HG02884 (cell line): ENCODE data around the gene MSX1.

Experiments used
- ATAC-seq: cut with Tn5 transposase; IDR thresholded peaks from one replicate; pipeline ENCODE4 v1.9.1; 2021; ENCODE audit warnings: mild to moderate bottlenecking, moderate library complexity; ENCODE audit not compliant: unreplicated experiment

Gene MSX1

DNA sequence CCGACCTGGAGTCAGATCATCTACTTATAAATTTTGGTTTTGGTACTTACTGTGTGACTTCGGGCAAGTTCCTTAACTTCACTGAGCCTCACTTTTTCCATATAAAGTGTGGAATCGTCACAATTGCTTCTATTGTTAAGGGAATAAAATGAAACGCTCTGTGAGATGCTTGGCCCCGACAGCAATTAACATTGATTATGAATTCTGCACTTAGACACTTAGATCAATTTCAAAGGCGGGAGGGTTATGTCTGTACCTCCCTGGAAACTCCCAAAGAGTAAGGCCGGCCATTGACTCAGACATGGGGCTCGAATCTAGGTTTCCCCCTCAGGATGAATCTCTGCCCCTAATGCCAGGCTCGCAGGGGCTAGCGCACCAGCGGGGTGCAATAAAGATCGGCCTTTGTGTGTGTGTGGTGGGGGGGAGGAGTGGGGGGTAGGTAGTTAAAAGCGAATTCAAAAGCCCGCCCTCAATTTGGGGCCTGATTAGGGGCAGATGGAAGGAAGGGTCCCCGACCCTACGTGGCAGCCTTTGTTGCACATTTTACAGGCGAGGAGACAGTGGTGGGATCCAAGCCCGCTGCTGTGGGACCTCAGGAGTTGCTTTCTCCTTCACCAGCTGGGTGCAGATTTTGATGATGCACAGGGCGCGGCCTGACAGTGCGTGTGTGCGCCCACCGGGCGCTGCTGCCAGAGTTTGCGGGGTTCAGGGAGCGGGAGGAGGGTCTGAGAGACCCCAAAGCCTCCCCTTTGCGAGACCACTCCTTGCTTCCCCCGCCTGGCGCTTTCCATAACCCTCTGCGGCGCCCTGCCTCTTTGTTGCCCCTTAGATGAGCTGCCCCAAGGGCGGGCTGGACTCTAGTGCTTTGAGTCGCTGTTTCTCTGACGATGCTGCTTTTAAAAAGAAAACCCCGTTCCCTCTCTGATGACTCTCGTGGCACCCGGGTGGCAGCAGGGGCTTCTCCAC, 9.6 kb downstream of the MSX1 start:
- ATAC-seq: no peak

DNA sequence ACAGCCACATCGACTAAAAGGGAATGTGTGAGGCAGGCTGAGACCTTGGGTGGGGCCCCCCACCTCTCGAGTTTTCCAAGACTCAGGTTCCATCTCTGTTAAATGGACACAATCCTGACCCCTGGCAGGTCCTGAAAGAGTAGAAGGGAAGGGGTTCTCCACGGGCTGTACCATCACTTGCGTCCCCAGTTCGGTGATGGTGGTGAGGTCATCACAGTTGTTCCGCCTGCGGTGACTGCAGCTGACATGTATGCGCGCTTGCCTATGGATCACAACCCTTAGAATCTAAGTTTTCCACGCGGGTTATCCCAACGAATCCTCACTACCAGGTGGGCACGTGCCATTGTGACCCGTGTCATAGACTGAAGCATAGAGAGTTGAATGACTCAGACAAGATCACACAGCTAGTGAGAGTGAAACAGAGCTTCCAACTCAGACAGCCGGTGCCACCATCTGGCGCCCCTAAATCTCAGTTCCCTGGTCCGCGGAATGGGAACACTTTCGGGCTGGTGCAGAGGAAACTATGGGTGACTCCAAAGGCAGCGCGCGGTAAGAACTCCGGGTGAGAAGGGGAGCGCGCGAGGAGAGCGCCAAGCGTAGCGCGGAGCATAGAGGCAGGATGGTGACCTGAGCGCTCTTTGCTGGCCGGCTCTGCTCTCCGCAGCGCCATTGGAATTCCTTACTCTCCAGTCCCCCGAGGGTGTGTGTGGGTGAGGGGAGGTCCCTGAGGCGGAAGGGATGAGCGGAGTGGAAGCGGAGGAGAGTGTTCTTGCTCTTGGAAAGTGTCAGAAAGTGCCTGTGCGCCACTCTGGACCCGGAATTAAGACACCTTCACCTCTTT, 10.5 kb downstream of the MSX1 start:
- no peak for ATAC-seq

DNA sequence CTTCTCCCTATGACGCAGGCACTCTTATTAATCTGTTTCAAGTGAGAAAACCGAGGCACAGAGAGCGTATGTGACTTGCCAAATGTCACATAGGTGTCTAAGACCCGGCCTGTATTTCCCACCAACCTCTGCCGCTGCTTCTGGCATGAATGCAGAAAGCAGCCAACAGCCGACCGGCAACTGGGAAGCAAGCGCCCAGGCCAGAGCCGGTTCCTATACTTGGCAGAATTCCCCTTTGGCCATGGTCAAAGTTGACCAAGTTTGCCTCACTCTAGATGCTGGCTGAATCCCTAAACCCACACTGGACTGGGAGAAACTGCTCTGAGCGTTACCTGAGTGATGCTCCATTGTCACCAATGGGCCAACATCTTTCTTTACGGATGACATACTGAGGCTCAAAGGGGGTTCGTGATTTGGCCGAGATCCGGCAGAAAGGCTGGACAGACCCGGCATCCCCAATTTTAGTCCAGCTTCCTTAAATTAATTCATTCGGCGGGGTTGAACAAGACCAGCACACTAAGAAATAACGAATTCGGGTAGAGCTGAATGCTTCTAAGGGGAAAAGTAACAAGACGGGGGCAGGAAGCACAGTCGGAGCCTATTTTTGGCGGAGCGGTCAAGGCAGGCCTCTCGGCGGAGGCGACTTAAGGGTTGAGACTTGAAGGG, 11.2 kb downstream of the MSX1 start:
- ATAC-seq: no peak

DNA sequence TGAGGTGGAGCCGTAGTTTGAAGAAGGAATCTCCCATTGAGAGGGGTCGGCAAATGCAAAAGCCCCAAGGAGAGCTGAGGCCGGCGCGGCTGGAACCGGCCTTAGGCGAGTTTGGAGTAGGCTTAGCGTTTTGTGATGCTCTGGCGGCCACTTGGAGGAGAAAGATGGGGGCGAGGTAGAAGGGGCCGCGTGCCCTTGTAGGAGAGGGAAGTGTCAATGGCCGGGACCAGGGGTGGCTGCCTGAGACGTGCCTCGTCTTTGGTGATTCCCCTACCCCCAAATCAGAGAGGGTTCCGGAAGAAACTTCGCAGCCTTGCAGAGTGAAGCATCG, 11.7 kb downstream of the MSX1 start:
- ATAC-seq: no peak

DNA sequence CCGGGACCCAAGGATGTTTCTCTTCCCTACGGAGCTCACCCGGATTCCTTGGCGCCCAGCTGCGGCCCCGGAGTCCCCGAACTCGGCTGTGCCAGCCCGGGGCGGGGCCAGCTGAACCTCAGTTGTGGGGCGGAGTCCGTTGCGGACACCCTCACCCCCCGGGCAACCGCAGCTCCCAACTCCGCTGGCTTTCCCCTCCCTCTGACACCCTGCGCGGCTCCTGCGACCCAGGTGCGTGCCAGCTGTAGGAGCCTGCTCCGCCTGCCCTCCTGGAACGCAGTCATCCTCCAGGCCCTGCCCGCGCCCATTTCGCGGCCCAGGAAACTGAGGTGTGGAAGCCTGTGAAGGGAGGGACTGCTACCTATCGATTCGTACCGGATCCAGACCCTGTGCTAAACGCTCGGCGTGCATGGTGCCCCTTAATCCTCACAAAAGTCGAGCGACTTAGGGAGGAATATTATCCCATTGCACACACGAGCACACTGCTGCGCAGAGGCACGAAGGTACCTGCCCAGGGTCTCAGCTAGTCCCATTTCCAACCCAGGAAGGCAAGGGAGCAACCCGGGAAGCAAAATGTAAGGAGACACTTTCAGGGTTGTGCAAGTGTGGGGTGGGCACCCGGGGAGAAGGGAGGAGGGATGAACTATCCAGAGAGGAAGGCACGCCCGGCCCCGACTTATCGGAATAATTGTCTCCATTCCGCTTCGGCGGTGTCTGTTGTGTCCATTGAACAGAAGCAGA, 12.3 kb downstream of the MSX1 start:
- ATAC-seq: no peak

DNA sequence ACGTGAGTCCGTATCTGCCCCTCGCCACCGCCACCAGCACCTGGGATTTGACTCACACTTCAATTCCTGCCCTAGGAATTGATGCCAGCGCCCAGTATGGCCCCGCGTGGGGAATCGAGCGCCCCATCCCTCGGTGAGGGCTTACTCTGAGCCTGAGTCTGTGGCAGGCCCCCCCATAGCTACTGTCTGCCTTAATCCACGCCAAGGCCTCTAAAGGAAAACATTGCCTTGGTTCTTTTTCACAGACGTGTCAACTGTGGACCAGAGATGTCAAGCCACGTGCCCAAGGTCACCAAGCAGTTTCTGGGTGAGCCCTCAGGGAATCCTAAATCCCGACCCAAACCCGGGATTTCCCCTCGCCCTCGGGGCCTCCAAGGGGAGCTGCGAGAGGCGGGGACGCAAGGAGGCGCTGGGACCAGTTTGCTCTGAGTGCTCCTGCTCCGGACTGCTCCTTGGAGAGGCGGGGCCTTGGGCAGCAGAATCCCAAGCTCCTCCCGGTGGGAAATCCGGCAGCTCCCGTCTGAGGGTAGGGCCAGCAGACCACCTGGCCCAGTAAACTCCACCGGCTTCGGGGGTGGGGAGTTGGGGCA, 12.9 kb downstream of the MSX1 start:
- no peak for ATAC-seq

DNA sequence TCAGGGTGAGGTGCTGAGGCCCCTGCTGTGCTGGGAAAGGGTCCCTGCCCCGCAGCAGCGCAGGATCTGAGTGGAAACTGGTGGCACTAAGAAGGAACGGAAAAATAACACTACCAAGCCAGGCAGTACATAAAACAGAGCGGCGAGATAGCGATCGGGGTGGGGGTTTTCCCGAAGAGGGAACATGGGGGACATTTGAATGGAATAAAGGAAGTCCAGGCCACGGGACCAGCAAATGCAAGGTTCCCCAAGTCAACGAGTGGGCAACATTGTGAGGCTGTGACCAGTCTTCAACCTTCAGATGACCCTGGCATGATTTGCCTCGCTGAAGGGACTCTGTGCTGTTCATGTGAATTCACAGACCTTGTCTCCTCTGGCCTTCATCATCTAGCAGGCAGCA, 13.7 kb downstream of the MSX1 start:
- ATAC-seq: no peak

DNA sequence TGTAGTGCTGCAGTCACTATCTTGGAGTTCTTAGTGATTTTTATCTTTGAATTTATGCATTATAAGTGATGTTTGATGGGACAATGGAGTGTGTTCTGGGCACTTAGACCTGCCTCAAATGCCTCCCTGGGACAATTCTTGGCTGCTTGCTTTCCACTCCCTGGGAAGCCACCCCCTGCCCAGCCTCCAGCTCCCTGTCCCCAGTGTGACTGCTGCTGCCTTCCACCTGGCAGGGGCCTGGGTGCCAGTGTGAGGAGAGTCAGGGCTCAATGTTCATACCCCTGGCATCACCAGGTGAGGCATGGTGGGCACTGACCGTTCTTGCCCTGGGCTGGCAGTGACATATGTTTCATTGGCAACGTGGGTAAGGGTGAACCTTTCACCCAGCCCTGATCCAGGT, 14.8 kb downstream of the MSX1 start:
- no peak for ATAC-seq

DNA sequence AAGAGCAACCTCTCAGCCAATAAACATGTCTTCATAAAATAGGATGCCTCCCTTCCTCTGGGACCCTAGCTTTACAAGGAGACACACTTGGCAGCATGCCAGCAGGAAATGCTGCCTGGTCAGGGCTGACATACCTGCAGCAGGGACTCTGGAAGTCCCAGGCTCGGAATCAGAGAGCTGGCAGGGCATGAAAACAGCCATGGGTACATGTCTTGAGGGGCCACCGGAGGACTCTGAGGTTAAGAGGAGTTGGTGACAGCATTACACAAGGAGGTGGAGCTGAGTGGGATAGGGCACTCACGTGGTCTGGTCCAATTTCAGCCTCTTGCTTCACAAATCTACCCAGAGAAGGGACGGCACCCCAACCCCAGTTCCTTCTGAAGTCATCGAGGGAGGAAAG, 15.7 kb downstream of the MSX1 start:
- no peak for ATAC-seq

DNA sequence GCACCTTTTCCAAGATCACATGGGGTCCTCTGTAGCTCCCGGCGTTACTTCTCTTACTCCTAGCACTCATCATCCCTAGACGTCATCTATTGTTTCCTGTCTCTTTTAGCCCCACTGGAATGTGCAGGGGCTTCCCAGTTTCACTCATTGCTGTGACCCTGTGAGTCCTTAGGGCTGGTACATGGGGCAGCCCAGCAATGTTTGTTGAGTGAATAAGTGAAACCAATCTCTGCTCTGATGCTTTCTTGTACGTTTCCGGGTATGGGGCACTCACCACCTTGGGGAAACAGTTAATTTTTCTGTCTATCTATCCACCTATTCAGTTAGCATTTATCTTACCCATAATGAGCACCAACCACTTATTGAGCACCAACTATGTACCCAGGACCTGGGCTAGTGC, 16.1 kb downstream of the MSX1 start:
- no peak for ATAC-seq

DNA sequence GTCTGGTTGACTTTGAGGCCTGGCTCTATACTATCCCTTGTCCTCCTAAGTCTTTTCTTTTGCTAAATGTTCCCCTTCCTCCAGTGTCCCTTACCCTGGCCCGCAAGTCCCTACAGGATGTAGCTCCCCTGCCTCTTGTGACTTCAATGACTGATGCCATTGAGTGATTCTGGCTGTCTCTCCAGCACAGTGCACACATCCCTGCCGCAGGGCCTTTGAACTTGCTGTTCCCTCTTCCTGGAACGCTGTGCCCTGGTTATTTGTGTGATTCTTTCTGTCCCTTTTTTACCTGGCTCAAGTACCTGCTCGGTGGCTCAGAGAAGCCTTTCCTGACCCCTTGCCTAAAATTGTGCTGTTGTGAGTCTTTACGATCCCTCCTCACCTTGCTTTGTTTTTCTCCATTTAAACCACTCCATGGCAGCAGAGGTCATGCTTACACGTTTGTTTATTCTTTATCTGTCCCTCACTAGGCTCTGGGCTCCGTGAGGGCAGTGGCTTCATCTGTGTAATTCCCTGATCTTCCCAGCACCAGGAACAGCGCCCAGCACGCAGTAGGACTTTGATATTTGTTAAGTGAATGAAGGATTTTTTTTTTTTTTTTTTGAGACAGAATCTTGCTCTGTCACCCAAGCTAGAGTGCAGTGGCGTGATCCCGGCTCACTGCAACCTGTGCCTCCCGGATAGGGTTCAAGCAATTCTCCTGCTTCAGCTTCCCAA, 17.6 kb downstream of the MSX1 start:
- ATAC-seq: no peak

DNA sequence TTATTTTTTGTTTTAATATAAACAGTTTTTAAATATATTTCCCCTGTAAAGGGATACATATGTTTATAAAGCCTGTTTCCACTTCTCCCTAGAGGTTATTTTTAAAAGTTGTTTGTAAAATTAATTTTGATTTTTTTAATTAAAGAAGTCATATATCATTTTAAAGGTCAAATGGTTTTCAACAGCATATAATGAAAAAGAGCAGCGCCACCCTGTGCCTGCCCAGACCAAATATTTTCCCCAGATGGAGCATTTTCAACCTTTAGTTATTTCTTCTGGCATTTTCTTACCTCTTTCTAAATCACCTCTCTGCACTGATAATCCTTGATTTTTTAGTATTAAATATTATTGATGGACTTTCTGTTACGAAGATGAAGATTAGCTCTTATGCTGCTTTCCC, 21.0 kb downstream of the MSX1 start:
- no peak for ATAC-seq

DNA sequence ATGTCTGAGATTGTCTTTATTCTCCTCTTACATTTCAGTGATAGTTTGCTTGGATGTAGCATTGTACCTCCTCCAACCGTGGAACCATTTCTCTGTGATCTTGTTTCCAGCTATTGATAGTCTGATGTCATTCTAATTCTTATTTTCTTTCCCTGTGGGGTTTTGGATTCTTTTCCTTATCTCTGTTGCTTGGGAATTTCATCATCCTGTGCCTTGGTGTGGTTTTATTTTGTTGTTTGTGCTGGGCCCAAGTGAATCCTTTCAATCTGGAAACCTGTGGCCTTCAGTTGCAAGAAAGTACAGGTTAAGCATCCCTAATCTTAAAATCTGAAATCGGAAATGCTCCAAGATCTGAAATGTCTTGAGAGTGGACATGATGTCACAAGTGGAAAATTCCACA, 22.0 kb downstream of the MSX1 start:
- no peak for ATAC-seq

DNA sequence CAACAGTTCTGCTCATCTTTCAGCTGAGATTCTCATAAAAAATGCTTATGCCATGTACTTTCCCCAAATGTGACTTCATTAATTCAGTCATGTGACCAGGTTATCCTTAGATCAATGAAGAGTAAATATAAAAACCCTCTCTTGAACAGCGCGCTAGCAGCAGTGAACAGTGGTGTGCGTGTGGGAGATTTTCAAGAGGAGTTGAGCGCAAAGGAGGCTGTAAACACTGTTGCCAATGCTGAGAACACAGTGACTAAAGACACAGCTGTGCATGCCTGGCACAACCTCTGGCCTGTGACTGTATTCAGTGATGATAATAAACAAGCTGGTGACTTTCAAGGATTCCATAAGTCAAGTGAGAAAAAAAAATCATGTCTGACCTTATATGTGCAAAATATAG, 25.1 kb downstream of the MSX1 start:
- no peak for ATAC-seq

DNA sequence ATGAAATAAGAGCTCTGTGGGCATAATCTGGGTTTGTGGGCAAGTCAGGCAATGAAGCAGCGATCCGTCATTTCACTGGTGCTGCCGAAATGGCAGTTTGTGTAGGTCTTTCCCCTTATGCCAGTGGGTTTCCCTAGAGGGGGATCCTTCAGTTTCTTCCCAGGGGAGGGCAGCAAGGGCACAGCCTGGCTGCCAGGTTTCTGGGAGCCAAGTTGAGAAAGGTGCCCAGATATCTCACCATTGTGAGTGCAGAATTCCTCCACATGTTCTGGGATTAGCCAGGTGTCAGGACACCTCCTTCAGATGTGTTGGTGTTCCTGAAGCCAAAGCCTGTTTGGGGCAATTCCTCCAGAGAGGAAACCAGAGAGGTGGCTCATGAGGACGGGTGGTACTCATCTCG, 28.0 kb downstream of the MSX1 start:
- no peak for ATAC-seq

DNA sequence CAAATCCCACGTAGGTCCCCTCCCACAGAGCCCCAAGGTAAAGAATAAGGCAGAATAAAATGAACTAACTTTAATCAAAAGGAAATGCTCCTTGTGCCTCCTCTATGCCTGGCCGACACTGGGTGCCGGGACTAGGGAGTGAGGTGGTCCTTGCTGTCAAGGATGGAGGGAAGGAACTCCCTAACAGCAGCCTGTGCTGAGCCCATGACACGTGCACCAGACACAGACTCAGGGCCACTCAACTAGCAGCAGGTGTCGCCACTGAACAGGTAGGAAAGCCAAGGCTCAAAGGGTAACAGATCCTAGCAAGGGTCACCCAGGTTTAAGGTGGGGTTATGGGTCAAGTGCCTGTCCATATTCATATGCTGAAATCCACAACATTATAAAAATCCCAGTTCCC, 29.2 kb downstream of the MSX1 start:
- no peak for ATAC-seq

DNA sequence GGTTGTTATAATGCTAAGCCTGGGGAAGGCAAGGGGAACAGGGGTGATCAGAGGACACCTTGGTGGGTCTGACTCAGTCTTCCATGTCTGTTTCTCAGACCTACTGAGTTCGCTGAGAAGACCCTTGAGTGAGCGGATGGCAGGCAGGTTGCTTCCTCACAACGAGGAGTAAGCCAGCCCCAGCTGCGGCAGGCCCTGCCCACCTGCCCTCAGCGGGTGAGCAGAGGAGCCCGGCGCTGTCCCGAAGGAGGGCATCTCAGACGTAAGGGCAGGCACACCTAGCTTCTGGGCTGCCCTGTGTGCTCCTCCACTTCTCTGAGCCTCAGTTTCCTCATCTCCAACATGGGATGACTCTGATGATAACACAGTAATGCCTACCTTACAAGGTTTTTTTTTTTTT, 30.3 kb downstream of the MSX1 start:
- ATAC-seq: no peak

DNA sequence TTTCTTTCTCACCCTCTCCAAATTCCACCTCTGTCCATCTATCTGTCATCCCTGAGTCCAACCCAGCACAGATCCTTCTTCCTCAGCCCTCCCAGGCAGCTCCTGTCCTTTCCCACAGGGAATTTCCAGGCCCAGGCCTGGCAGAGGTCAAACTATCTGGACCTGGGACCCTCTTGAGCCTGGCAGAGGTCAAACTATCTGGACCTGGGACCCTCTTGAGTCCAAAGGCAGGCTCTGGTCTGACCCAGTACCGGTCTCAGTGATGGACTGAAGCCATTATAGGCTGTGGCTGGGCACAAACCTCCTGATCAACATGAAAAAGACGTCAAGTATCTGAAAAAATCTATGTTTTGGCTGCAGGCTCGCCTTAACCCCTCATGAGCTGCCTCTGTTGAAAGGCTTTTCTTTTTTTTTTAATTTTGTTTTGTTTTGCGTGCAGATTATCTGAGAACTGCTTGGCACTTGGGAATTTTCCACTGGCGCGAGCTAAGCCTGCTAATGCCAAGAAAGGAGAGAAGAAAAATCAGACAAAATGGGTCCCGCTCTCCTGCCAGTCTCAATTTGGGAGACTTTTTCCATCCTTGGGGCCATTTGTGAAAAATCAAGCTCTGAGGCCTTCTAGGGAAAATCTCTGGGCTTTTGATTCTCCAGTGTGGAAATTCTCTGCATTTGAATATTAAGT, 31.2 kb downstream of the MSX1 start:
- ATAC-seq: no peak

DNA sequence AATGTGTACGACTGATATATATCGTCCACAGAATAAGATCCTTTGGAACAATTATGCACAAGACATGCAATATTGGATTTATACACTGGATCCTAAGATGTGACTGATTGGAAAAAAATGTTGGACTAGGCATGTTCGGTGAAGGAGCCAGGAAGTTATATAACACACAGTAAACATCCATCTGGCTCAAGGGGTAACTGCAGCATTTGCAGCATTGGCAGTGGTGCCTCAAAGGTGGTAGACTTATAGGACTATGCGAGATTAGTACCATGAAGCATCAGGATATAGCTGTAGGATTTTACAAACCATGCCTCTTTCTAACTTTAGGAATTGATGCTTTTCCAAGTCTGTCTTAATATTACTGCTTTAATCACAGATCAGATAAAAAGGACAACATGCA, 34.3 kb downstream of the MSX1 start:
- no peak for ATAC-seq
